Epidermal melanocyte (primary cell): ENCODE data around the gene SCAPER.
"Not testable (repeated sequence)": the region's sequence is repeated elsewhere in the genome, so short reads cannot be mapped to it uniquely, and the experiment has no call there.

ENCODE experiments used
- DNase-seq: peaks from one replicate; pipeline ENCODE4 v3.0.0; 2011; ENCODE audit warnings: low spot score; ENCODE audit not compliant: insufficient read length

SCAPER gene

GRCh38 chr15:76432604-76433003 is 472.5 kb downstream of the SCAPER start:
- DNase-seq: no peak

GRCh38 chr15:76431971-76432370 is 473.2 kb downstream of the SCAPER start:
- DNase-seq: no peak

- not testable (repeated sequence) for DNase-seq
Observed at GRCh38 chr15:76430711-76431110, 474.4 kb downstream of the SCAPER start.

GRCh38 chr15:76429661-76430060 is 475.5 kb downstream of the SCAPER start:
- no peak for DNase-seq

GRCh38 chr15:76426941-76427340 is 478.2 kb downstream of the SCAPER start:
- no peak for DNase-seq

GRCh38 chr15:76418352-76419140 is 486.6 kb downstream of the SCAPER start:
- no peak for DNase-seq

- DNase-seq: no peak
Observed at GRCh38 chr15:76401285-76401684, 503.9 kb downstream of the SCAPER start.

GRCh38 chr15:76398317-76399104 is 506.6 kb downstream of the SCAPER start:
- no peak for DNase-seq

GRCh38 chr15:76393614-76394013 is 511.5 kb downstream of the SCAPER start:
- DNase-seq: no peak

GRCh38 chr15:76391847-76392246 is 513.3 kb downstream of the SCAPER start:
- no peak for DNase-seq

- DNase-seq: no peak
Observed at GRCh38 chr15:76391309-76391708, 513.8 kb downstream of the SCAPER start.

- DNase-seq: no peak
Observed at GRCh38 chr15:76390571-76390970, 514.6 kb downstream of the SCAPER start.

GRCh38 chr15:76386926-76387325 is 518.2 kb downstream of the SCAPER start:
- no peak for DNase-seq

- DNase-seq: no peak
Observed at GRCh38 chr15:76386178-76386577, 519.0 kb downstream of the SCAPER start.

- no peak for DNase-seq
Observed at GRCh38 chr15:76384409-76384808, 520.7 kb downstream of the SCAPER start.

GRCh38 chr15:76382987-76383728 is 522.0 kb downstream of the SCAPER start:
- no peak for DNase-seq

- DNase-seq: no peak
Observed at GRCh38 chr15:76381366-76381765, 523.8 kb downstream of the SCAPER start.

- no peak for DNase-seq
Observed at GRCh38 chr15:76380249-76380648, 524.9 kb downstream of the SCAPER start.

GRCh38 chr15:76378691-76379090 is 526.4 kb downstream of the SCAPER start:
- no peak for DNase-seq

GRCh38 chr15:76377751-76378150 is 527.4 kb downstream of the SCAPER start:
- DNase-seq: no peak

- DNase-seq: no peak
Observed at GRCh38 chr15:76377217-76377616, 527.9 kb downstream of the SCAPER start.

- DNase-seq: no peak
Observed at GRCh38 chr15:76376816-76377215, 528.3 kb downstream of the SCAPER start.
